SJSA1 (cell line): ENCODE results near the gene KAZN. TPM values are rescaled to one million over a fixed set of nuclear protein-coding genes. Genes with fewer than 3 reads are reported as not detected.

Source experiments
- DNase-seq, 2 experiments: peaks; one replicate each; pipeline ENCODE4 v3.0.0-alpha.2; 2015 to 2020; ENCODE audit warnings: low spot score in 2 of 2, low read depth in 1 of 2
- H3K27ac ChIP-seq: fragments of 250-450 bp; sonication (Bioruptor Pico); 2 replicates; pipeline ENCODE4 v1.5.1; 2020; ENCODE audit warnings: mild to moderate bottlenecking, moderate library complexity
- H3K27me3 ChIP-seq: fragments of 250-450 bp; sonication (Bioruptor Pico); replicated peaks from 2 replicates; pipeline ENCODE4 v1.5.1; 2020; ENCODE audit warnings: mild to moderate bottlenecking, moderate library complexity
- H3K36me3 ChIP-seq: fragments of 250-450 bp; sonication (Bioruptor Pico); 2 replicates; pipeline ENCODE4 v1.5.1; 2020; ENCODE audit warnings: mild to moderate bottlenecking
- H3K4me1 ChIP-seq: fragments of 250-450 bp; sonication (Bioruptor Pico); replicated peaks from 2 replicates; pipeline ENCODE4 v1.6.1; 2021; ENCODE audit warnings: mild to moderate bottlenecking
- H3K4me3 ChIP-seq: fragments of 250-450 bp; sonication (Bioruptor Pico); 2 replicates; pipeline ENCODE4 v1.5.1; 2020; ENCODE audit warnings: mild to moderate bottlenecking
- H3K9me3 ChIP-seq: fragments of 250-450 bp; sonication (Bioruptor Pico); replicated peaks from 2 replicates; pipeline ENCODE4 v1.5.1; 2020; ENCODE audit warnings: mild to moderate bottlenecking
- total RNA-seq: library from RNA; depleted of rRNA; stranded (reverse); fragments of >200 nt; shearing (Covaris generic); gene quantifications from 2 replicates; pipeline ENCODE4 v1.2.3, GENCODE V29; 2014

Gene KAZN
- total RNA-seq, 1 experiment from 2014 or later: 4.2 TPM

DNA sequence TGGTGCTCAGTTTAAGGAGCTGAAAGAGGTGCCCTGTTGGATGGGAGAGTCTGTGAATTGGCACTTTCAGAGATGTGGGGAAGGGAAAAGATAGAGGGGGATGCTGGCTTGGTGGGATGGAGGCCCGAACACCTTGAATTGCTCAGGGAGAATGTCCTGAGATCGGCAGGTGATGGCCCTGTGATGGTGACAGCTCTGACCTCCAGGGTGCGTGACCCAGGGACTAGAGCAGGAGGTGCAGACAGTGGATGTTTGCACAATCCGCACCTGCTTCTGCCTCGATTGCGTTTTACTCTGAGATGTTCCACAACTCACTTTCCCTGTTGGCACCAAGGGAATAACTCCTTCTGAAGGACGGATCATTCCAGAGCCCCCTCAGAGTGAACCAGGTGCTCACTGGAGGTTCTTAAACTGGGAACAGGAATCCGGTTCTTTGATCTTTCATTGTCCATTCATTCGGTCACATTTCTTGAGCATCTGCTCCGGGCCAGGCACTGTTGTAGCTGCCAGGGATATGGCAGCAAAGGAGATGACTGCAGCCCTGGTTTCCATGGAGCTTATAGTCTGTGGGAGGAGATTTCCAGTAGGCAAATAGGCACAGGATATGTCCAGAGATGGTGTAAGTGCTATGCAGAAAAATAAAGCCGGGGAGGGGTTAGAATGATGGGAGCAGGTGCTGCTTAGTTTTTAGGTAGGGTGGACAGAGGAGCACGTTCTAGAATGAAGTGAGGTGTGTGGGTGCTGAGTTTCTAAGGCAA lies 328.5 kb downstream of the KAZN start:
- Histone ChIP-seq H3K9me3 (no peaks in the 10 kb centered on the region), H3K27me3 (no peaks in the 10 kb centered on the region), H3K36me3 (no peaks in the 10 kb centered on the region), H3K27ac (no peak overlapping the region), H3K4me1 (peaks cover 45% of the 10 kb centered on the region), H3K4me3 (no peak overlapping the region)
- no peak for DNase-seq

DNA sequence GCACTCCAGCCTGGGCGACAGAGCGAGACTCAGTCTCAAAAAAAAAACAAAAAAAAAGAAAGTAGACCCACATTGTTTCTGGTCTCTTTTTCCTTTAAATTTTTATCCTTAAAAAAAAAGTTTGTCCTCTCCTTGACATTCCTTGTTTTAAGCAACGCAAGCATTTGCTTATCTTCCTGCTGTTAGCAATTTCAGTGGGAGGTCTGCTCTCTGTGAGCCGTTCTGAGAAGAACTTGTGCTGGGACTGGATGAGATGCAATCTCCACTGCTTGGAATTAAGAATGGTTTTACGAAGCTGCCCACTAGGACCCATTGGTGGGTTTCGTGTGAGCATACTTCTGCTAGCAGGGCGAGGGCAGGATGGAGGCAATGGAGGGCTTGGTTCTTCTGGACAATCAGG lies 329.9 kb downstream of the KAZN start:
- no peak overlapping the region for H3K27ac ChIP-seq

DNA sequence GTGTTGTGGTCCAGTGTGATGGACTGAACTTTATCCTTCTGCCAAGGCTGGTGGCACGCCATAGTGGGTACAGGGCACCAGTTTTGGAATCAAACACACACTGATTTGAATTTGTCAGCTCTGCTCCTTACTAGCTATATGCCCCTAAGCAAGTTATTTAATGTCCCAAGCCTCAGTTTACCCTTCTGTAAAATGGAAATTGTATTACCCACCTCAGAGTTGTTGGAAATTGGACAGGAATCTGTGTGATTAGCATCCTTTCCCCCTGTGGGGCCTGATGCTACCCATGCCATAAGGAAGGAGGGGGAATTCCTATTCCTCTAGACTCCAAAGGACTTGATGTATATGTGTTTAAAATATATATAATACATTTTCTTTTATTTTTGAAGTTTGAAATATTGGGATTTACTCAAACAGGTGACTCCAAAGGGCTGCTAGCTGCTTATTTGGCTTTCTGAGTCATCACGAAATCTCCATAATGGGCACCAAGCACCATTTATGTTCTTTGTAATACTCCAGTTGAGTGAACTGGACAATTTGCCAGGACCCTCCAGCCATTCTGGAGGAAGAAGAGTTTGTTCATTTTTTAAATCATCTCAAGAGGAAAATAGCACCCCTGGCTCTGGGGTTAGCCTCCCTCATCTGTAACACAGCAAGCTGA lies 330.5 kb downstream of the KAZN start:
- Histone ChIP-seq H3K27ac (no peak overlapping the region), H3K4me1 (peaks cover 39% of the 10 kb centered on the region), H3K27me3 (no peaks in the 10 kb centered on the region), H3K36me3 (no peaks in the 10 kb centered on the region), H3K4me3 (no peak overlapping the region), H3K9me3 (no peaks in the 10 kb centered on the region)
- no peak for DNase-seq

More for the DNA sequence above, 329.9 kb downstream of the KAZN start:
- DNase-seq: no peak
- Histone ChIP-seq H3K9me3 (no peaks in the 10 kb centered on the region), H3K27me3 (no peaks in the 10 kb centered on the region), H3K4me3 (no peak overlapping the region), H3K36me3 (no peaks in the 10 kb centered on the region), H3K4me1 (peaks cover 42% of the 10 kb centered on the region)

DNA sequence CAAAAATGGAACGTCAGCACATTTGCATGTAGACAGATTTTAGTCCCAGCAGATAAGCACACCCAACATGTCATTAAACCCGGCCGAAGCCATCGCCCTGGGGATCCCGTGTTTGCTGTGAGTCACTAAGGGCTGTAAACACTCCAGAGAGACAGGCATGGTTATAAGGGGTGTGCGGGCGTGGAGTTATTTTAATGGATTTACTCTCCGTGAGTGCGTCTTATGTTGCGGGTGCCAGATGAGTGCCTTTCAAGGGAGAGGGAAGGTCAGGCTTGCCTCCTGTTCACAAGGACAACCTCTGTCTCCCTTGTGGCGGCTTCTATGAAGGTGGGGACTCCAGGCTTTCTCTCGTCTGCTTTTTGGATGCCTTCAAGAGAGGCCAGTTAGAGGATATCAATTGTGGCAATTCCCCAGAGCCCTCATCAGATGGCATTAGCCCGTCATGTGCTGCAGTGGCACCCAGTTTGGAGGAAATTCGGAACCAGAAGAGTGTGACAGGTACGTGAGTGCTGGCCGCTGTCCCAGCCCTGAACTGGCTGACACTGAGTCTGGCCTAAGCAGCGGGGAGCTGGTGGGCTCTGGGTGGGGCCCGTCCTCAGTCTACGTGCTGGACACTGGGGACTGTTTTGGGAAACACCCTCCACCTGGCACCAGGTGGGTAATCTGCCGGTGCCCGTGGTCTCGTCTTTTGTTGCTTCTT lies 331.2 kb downstream of the KAZN start:
- DNase-seq: peak; percentile 73 to 77
- no peaks in the 10 kb centered on the region for H3K9me3 ChIP-seq
- no peak overlapping the region for H3K4me3 ChIP-seq
- H3K36me3 ChIP-seq: no peaks in the 10 kb centered on the region
- H3K4me1 ChIP-seq: peaks cover 39% of the 10 kb centered on the region
- H3K27me3 ChIP-seq: no peaks in the 10 kb centered on the region
- no peak overlapping the region for H3K27ac ChIP-seq

GRCh38 chr1:14930247-14930965 lies 331.9 kb downstream of the KAZN start:
- no peak overlapping the region for H3K27ac ChIP-seq
- H3K36me3 ChIP-seq: no peaks in the 10 kb centered on the region
- no peaks in the 10 kb centered on the region for H3K9me3 ChIP-seq
- no peak overlapping the region for H3K4me3 ChIP-seq
- H3K27me3 ChIP-seq: no peaks in the 10 kb centered on the region
- H3K4me1 ChIP-seq: peaks cover 34% of the 10 kb centered on the region
- no peak for DNase-seq

- Histone ChIP-seq H3K27ac (no peak overlapping the region), H3K9me3 (no peaks in the 10 kb centered on the region), H3K36me3 (no peaks in the 10 kb centered on the region), H3K4me3 (no peak overlapping the region), H3K4me1 (peaks cover 18% of the 10 kb centered on the region), H3K27me3 (no peaks in the 10 kb centered on the region)
- DNase-seq: no peak
Measured at GRCh38 chr1:14932034-14932638, 333.7 kb downstream of the KAZN start.

- Histone ChIP-seq H3K27ac (no peak overlapping the region), H3K9me3 (no peaks in the 10 kb centered on the region), H3K4me1 (peaks cover 7% of the 10 kb centered on the region), H3K27me3 (no peaks in the 10 kb centered on the region), H3K4me3 (no peak overlapping the region), H3K36me3 (no peaks in the 10 kb centered on the region)
- DNase-seq: no peak
Measured at GRCh38 chr1:14934867-14935266, 336.4 kb downstream of the KAZN start.

DNA sequence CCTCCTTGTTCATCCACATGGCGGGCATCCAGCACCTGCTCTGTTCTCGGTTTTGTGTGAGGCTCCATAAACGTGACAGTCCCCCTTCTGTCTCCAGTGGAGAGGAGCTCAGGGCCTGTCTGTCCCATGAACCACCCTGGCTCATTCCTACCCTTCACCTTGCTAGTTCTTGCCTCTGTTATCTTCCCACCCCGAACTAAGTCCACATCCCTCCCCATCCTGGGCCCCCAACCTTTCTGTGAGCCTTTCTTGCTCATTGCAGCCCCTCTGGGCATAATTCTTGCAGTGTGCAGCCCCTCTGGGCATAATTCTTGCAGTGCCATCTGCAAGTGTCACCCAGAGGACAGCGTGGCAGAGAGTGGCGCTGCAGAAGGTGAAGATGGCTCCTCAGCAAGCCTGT lies 338.3 kb downstream of the KAZN start:
- no peaks in the 10 kb centered on the region for H3K36me3 ChIP-seq
- peaks cover 12% of the 10 kb centered on the region for H3K4me1 ChIP-seq
- H3K27ac ChIP-seq: no peak overlapping the region
- DNase-seq: no peak
- H3K9me3 ChIP-seq: no peaks in the 10 kb centered on the region
- no peak overlapping the region for H3K4me3 ChIP-seq
- H3K27me3 ChIP-seq: no peaks in the 10 kb centered on the region

GRCh38 chr1:14937288-14937949 lies 338.9 kb downstream of the KAZN start:
- Histone ChIP-seq H3K4me3 (no peak overlapping the region), H3K4me1 (peaks cover 18% of the 10 kb centered on the region), H3K36me3 (no peaks in the 10 kb centered on the region), H3K9me3 (no peaks in the 10 kb centered on the region), H3K27ac (no peak overlapping the region), H3K27me3 (no peaks in the 10 kb centered on the region)
- no peak for DNase-seq

GRCh38 chr1:14939527-14940284 lies 341.2 kb downstream of the KAZN start:
- H3K4me3 ChIP-seq: no peak overlapping the region
- H3K4me1 ChIP-seq: peaks cover 41% of the 10 kb centered on the region
- H3K36me3 ChIP-seq: no peaks in the 10 kb centered on the region
- H3K27me3 ChIP-seq: no peaks in the 10 kb centered on the region
- DNase-seq: no peak
- H3K9me3 ChIP-seq: no peaks in the 10 kb centered on the region
- H3K27ac ChIP-seq: no peak overlapping the region

DNA sequence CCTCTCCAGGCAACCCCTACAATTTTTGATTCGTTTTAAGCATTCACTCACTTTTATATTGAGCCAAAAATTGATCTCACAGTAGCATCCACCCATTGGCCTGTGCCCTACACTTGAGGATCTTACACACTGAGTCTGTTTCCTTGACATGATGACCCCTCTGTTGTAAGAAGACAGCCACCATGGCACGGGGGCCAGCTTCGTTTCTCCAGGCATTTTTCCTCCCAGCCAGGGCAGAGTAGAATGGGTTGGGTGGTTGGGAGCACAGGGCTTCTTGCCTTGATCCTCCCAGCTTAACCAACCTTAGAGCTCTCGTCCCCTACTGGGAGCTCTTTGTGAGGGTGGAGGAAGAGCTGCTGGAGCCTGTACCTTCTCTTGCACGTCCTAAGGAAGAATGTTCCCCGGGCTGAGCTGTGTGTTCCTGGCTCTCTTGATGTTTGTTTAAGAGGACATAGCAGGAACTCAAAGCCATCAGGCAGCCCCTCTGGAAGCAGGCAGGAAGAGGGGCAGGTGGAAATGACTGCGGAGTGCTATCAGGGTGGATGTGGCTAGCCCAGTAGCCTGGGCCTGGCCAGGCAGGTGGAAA lies 341.9 kb downstream of the KAZN start:
- Histone ChIP-seq H3K4me1 (peaks cover 48% of the 10 kb centered on the region), H3K9me3 (no peaks in the 10 kb centered on the region), H3K36me3 (no peaks in the 10 kb centered on the region), H3K4me3 (no peak overlapping the region), H3K27me3 (no peaks in the 10 kb centered on the region), H3K27ac (no peak overlapping the region)
- DNase-seq: no peak

DNA sequence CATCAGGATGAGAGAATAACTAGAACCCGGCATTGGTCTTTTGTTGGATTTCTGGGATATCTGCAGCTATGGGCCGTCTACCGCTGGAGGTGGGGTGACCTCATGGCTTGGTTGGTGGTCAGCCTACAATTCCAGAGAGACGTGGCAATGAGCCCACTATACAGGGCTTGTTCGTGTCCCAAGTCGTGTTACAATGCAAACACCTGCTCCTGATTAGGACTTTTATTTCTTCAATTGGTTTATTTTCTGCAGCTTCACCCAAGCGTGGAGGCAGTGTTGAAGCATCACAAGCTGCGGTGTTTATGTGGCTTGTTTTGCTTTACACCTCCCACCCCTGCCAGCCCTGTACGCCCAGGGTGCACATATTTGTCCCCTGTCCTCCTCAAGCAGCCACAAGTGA lies 343.4 kb downstream of the KAZN start:
- H3K36me3 ChIP-seq: no peaks in the 10 kb centered on the region
- DNase-seq: peak in 1 of 2 experiments; percentile 53
- H3K27ac ChIP-seq: no peak overlapping the region
- no peak overlapping the region for H3K4me3 ChIP-seq
- H3K27me3 ChIP-seq: no peaks in the 10 kb centered on the region
- H3K4me1 ChIP-seq: peaks cover 63% of the 10 kb centered on the region
- no peaks in the 10 kb centered on the region for H3K9me3 ChIP-seq
